GM18505 (cell line): ENCODE results near the gene CENATAC.
"Not testable (repeated sequence)": the region's sequence is repeated elsewhere in the genome, so short reads cannot be mapped to it uniquely, and the experiment has no call there.

Experiments
- ATAC-seq: cut with Tn5 transposase; IDR thresholded peaks from one replicate; pipeline ENCODE4 v1.9.1; 2021; ENCODE audit not compliant: unreplicated experiment
- POLR2A ChIP-seq: IDR thresholded peaks from 4 replicates; pipeline ENCODE4 v1.6.1; 2011; ENCODE audit warnings: borderline replicate concordance; ENCODE audit not compliant: insufficient read depth, insufficient read length; ENCODE audit errors: extremely low read depth

Gene CENATAC, protein sequence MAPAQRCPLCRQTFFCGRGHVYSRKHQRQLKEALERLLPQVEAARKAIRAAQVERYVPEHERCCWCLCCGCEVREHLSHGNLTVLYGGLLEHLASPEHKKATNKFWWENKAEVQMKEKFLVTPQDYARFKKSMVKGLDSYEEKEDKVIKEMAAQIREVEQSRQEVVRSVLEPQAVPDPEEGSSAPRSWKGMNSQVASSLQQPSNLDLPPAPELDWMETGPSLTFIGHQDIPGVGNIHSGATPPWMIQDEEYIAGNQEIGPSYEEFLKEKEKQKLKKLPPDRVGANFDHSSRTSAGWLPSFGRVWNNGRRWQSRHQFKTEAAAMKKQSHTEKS

DNA sequence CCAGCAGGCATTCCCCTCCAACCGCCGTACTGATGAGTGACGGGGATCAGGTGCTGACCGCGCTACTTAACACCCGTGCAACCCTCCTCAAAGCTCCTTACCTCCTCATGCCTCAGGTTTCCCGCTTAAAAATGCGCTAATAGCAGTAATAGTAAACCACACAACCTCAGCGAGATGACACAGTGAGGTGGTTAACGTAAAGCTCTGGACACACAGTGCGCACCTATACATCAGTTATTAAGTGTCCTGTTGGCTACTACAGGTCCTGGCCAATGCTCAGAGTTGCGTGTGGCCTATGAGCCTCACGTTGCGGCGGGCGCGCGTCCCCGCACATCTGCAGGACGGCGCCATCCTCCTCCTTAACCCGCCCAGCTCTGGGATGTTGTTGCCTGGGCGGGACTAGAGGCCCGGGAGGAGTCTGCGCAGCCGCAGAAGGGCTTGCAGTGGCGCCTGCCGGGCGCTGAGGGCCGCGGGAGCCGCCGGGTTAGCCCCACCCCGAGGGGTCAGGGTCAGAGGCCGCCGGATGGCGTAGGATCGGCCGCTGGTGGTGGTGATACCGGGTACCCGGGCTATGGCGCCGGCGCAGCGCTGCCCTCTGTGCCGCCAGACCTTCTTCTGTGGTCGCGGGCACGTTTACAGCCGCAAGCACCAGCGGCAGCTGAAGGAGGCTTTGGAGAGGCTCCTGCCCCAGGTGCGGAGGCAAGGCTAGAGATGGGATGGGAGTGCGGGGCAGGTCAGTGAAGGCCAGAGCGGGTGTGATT is at the start of gene CENATAC:
Gene CENATAC, plus strand, starts transcription at position 512 of the 761 bp plus-strand sequence. Its CDS starts 60 bp downstream, at position 572.
- peak; percentile 94 for ATAC-seq
- TF ChIP-seq POLR2A: peak; percentile 82

GRCh38 chr11:118953265-118953664 is 44.7 kb upstream of the CENATAC start:
- TF ChIP-seq POLR2A: no peak
- no peak for ATAC-seq

GRCh38 chr11:118953976-118954375 is 44.0 kb upstream of the CENATAC start:
- ATAC-seq: not testable (repeated sequence)

DNA sequence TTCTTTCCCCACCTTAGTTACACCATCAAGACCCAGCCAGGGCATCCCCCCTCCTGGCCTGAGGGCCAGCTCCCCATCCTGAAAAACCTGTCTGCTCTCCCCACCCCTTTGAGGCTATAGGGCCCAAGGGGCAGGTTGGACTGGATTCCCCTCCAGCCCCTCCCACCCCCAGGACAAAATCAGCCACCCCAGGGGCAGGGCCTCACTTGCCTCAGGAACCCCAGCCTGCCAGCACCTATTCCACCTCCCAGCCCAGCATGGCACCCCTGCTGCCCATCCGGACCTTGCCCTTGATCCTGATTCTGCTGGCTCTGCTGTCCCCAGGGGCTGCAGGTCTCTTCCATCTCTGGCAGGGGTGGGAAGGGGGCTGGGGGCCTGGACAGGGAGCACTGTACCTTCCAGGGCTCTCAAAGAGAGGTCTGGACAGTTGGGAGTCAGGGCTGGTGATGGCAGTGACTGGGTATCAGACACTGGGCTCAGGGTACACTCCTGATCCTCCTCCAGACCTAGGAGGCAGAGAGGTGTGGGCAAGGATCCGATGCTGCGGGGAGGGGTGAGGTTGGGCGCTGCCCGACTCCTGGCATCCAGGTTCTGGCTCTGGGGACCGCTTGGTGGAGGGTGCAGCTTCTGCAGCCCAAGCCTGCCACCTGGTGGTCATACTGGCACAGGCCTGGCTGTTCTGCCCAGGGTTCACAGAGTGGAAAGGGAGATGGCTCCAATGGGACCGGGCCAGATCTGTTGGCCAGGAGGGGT is 41.7 kb upstream of the CENATAC start, which contains the start of gene UPK2:
Gene UPK2, plus strand, starts transcription at position 205 of the 753 bp plus-strand sequence. Its CDS starts 53 bp downstream, at position 258.
- no peak for ATAC-seq
- no peak for TF ChIP-seq POLR2A

DNA sequence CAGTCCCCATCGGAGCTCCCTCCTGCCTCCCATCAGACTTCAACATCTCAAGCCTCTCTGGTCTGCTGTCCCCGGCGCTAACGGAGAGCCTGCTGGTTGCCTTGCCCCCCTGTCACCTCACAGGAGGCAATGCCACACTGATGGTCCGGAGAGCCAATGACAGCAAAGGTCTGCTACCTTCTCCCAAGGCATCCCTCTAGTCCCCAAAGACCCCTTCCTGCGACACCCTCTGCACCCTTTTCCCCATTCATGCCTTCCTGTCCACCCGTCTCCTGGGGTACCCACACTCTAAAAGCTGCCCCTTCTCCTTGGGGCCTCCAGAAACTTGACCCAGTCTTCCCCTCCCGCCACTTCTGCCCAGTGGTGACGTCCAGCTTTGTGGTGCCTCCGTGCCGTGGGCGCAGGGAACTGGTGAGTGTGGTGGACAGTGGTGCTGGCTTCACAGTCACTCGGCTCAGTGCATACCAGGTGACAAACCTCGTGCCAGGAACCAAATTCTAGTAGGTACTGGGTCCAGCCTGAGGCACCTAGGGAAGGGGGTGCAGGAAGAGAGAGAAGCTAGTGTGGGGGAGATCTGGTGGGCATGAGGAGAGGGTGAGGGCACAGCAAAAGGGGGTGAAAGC is 41.0 kb upstream of the CENATAC start:
- TF ChIP-seq POLR2A: no peak
- ATAC-seq: no peak

DNA sequence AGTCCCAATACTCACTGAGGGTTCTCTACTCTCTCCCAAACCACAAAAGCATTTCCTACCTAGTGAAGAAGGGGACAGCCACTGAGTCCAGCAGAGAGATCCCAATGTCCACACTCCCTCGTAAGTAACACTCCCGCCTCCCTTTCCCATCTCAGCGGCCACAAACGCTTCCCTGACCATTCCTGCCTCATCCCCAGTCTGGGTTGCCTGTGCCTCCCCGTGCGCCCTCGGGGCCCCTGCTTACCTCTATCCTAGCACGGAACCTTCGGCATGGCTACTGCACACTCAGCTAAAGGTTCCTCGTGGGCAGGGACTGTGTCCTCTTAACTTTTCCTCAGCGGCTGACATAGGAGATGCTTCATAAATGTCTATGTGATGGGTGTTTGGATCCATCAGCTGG is 40.4 kb upstream of the CENATAC start:
- ATAC-seq: no peak

GRCh38 chr11:118957968-118958367 is 40.0 kb upstream of the CENATAC start:
- ATAC-seq: no peak

More for the DNA sequence above, 40.4 kb upstream of the CENATAC start:
- no peak for TF ChIP-seq POLR2A

DNA sequence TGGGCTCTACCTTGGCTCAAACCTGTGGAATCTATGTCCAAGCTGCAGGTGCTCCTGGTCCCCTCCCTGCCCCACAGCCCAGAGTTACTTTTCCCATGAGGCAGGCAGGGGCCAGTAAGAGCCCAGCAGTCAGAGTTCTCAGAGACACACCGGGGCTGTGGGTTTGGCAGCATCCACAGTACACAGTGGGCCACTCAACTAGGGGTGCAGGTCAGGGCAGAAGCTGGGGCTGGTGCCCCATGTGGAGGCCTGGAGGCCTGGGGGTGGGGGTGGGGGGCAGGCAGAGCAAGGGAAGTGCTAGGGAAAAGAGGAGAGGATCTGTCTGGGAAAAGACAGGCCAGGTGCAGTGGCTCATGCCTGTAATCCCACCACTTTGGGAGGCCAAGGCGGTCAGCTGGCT is 39.4 kb upstream of the CENATAC start:
- ATAC-seq: no peak
- no peak for TF ChIP-seq POLR2A

More at GRCh38 chr11:118957968-118958367, 40.0 kb upstream of the CENATAC start:
- no peak for TF ChIP-seq POLR2A

GRCh38 chr11:118961189-118961588 is 36.7 kb upstream of the CENATAC start:
- no peak for ATAC-seq
- TF ChIP-seq POLR2A: no peak

GRCh38 chr11:118961591-118961990 is 36.3 kb upstream of the CENATAC start:
- ATAC-seq: no peak
- no peak for TF ChIP-seq POLR2A

- not testable (repeated sequence) for ATAC-seq
These were observed 28.4 kb upstream of the CENATAC start for GRCh38 chr11:118969508-118969907.

DNA sequence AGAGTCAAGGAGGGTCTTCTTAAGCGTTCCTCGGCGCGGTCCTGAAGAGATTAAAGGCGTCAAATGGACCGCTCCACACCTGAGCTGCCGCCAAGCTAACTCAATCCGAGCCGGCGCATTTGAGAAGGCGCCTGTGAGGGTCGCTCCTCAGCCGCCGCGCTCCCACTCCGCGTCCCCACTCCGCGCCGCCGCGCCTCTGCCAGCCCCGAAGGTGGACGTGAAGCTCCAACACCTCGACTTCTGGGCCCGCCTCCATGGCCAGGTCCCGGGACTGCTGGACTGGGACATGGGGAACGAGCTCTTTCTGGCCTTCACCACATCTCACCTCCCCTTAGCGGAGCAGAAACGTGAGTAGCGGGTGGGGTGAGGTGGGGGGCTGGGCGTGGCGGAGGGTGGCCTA is 26.3 kb upstream of the CENATAC start, which contains the start of gene FOXR1:
Gene FOXR1, plus strand, starts transcription at position 116 of the 400 bp plus-strand sequence. Its CDS starts 171 bp downstream, at position 287.
- TF ChIP-seq POLR2A: no peak
- ATAC-seq: no peak

- TF ChIP-seq POLR2A: no peak
- ATAC-seq: no peak
These were observed 24.0 kb upstream of the CENATAC start for GRCh38 chr11:118973985-118974384.
